Central memory CD8-positive, alpha-beta T cell (primary cell): ENCODE results near the gene CNDP2.

Experiments used
- ATAC-seq: fragments of 150-1000 bp; cut with Tn5 transposase; replicated peaks from 2 replicates; pipeline ENCODE4 v1.10.0; 2022; ENCODE audit warnings: mild to moderate bottlenecking, moderate FRiP score, moderate number of reproducible peaks; ENCODE audit not compliant: poor library complexity, severe bottlenecking; ENCODE audit errors: extremely low read depth
- DNase-seq, 2 donors: peaks; one replicate each; pipeline ENCODE4 v3.0.0; 2021; ENCODE audit warnings: low spot score in 2 of 2
- H3K27ac Mint-ChIP-seq: one replicate; pipeline ENCODE4 v1.8.0; 2022; ENCODE audit warnings: low read depth, mild to moderate bottlenecking, moderate library complexity, mixed read lengths
- H3K27me3 Mint-ChIP-seq: one replicate; pipeline ENCODE4 v1.8.0; 2022; ENCODE audit warnings: mixed read lengths
- H3K36me3 Mint-ChIP-seq: one replicate; pipeline ENCODE4 v1.8.0; 2022; ENCODE audit warnings: mild to moderate bottlenecking, moderate library complexity, mixed read lengths; ENCODE audit not compliant: insufficient read depth
- H3K4me1 Mint-ChIP-seq: one replicate; pipeline ENCODE4 v1.8.0; 2022; ENCODE audit warnings: mixed read lengths
- H3K4me3 Mint-ChIP-seq: one replicate; pipeline ENCODE4 v1.8.0; 2022; ENCODE audit warnings: mild to moderate bottlenecking, moderate library complexity, mixed read lengths
- H3K9me3 Mint-ChIP-seq: one replicate; pipeline ENCODE4 v1.8.0; 2022; ENCODE audit warnings: mixed read lengths

Gene CNDP2

GRCh38 chr18:74478880-74479279 lies 17.3 kb upstream of the CNDP2 start:
- Mint-ChIP-seq H3K36me3 (no peaks in the 10 kb centered on the region), H3K4me1 (no peaks in the 10 kb centered on the region), H3K9me3 (no peaks in the 10 kb centered on the region), H3K27me3 (peaks cover 11% of the 10 kb centered on the region), H3K27ac (no peak overlapping the region), H3K4me3 (no peak overlapping the region)
- no peak for ATAC-seq
- no peak for DNase-seq

DNA sequence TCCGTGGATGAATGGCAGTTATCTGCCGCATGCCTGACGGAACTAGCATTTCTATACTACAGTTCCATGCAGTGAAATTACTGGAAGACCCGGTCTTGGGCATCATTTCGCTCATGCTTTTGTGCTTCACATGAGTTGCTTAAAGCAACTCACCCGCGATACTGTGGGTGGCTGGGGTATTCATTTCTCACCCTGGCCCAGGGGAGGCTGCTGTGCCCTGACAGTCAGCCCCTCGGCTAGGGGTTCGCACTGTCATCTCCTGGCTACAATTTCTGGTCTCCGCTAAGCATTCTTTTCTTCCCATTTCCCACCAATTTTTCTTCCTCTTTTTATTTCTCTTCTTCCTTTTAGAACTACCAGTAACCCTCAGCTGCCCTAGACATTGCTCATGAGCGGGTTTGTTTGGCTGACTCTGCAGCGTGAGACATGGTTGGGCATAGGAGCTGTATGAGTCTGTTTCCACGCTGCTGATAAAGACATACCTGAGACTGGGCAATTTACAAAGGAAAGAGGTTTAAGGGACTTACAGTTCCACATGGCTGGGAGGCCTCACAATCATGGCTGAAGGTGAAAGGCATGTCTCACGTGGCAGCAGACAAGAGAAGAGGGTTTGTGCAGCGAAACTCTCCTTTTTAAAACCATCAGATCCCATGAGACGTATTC lies 16.5 kb upstream of the CNDP2 start:
- Mint-ChIP-seq H3K9me3 (no peaks in the 10 kb centered on the region), H3K36me3 (no peaks in the 10 kb centered on the region)

GRCh38 chr18:74480149-74480651 lies 16.0 kb upstream of the CNDP2 start:
- DNase-seq (no peak), ATAC-seq (no peak)
- Mint-ChIP-seq H3K4me3 (no peak overlapping the region), H3K27ac (no peak overlapping the region), H3K9me3 (no peaks in the 10 kb centered on the region), H3K36me3 (no peaks in the 10 kb centered on the region), H3K4me1 (peaks cover 6% of the 10 kb centered on the region), H3K27me3 (peaks cover 11% of the 10 kb centered on the region)

More for the DNA sequence above, 16.5 kb upstream of the CNDP2 start:
- DNase-seq (no peak), ATAC-seq (no peak)
- H3K4me1 Mint-ChIP-seq: peaks cover 1% of the 10 kb centered on the region
- H3K4me3 Mint-ChIP-seq: no peak overlapping the region
- H3K27me3 Mint-ChIP-seq: peaks cover 11% of the 10 kb centered on the region
- H3K27ac Mint-ChIP-seq: no peak overlapping the region

- Mint-ChIP-seq H3K27me3 (peaks cover 11% of the 10 kb centered on the region), H3K36me3 (no peaks in the 10 kb centered on the region), H3K9me3 (no peaks in the 10 kb centered on the region), H3K4me3 (peak overlapping the region; percentile 36), H3K4me1 (peaks cover 6% of the 10 kb centered on the region), H3K27ac (no peak overlapping the region)
- no peak for DNase-seq
- ATAC-seq: no peak
These were observed 13.5 kb upstream of the CNDP2 start for GRCh38 chr18:74482697-74483096.

DNA sequence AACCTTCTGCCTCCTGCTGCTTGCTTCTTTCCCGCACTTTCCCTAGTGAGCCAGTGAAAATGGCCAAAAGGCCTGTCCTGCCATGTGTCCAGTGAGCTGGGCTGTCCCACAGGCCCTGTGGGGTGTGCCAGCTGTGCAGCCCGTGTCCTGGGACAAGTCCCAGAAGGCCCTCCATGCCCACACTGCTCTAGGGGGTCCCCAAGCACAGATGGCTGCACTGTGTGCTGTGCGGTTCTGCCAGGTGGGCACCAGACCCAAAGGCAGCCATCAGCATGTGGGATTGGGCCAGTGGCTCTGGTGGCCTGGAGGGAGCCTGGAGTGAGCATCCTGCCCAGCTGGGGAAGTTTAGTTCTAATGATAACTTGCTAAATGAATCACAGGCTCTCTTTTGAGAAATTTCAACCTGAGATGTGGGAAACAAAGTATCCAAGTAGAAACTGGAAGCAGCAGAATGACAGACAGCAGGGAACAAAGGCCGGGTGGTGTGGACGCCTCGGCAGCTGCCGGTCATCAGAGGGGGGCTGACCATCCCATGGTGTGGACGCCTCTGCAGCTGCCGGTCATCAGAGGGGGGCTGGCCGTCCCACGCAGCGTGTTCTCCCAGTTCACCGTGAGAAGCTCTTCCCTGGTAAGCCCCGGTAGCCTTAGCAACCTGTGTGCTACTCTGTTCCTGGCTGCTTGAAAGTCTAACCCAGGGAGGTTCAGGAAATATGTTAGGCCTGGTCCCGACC lies 9.9 kb upstream of the CNDP2 start:
- DNase-seq: no peak
- Mint-ChIP-seq H3K36me3 (no peaks in the 10 kb centered on the region), H3K27ac (no peak overlapping the region), H3K4me3 (no peak overlapping the region), H3K9me3 (no peaks in the 10 kb centered on the region), H3K27me3 (no peaks in the 10 kb centered on the region), H3K4me1 (peaks cover 6% of the 10 kb centered on the region)
- ATAC-seq: no peak

- Mint-ChIP-seq H3K4me1 (peaks cover 7% of the 10 kb centered on the region), H3K36me3 (no peaks in the 10 kb centered on the region), H3K9me3 (no peaks in the 10 kb centered on the region), H3K4me3 (no peak overlapping the region), H3K27me3 (no peaks in the 10 kb centered on the region), H3K27ac (no peak overlapping the region)
- ATAC-seq (no peak), DNase-seq (no peak)
These were observed 7.8 kb upstream of the CNDP2 start for GRCh38 chr18:74488354-74488753.

DNA sequence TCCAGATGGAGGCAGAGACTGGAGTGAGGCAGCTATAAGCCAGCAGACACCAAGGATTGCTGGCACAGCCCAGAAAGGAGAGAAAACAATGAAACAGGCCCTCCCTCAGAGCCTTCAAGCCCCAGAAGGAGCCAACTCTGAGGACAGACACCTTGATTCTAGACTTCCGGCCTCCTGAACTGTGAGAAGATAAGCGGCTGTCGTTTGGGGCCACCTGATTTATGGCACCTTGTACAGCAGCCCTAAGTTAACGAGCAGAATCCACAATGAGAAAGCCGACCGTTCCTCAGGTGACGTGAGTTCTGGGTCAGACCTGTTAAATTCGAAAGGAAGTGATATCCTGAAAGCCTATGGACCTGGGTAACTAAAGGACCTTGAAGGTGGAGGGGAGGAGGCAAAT lies 7.3 kb upstream of the CNDP2 start:
- Mint-ChIP-seq H3K27ac (no peak overlapping the region), H3K27me3 (no peaks in the 10 kb centered on the region), H3K4me1 (peaks cover 11% of the 10 kb centered on the region), H3K4me3 (no peak overlapping the region), H3K36me3 (no peaks in the 10 kb centered on the region), H3K9me3 (no peaks in the 10 kb centered on the region)
- DNase-seq (no peak), ATAC-seq (no peak)

DNA sequence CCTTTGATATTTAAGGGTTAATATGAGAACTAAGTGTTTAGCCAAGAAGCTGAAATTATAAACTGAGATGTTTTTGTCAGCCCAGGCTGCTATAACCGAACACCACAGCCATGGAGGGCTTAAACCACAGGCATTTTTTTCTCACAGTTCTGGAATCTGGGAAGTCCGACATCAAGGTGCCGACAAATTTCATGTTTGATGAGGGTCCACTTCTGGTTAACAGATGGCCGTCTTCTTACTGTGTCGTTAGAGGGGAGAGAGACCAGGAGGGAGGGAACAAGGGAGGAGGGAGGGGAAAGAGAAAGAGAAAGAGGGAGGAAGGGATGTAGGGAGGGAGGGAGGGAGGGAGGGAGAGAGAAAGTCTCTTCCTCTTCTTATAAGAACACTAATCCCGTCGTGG lies 6.5 kb upstream of the CNDP2 start:
- ATAC-seq (no peak), DNase-seq (no peak)
- Mint-ChIP-seq H3K4me1 (peaks cover 9% of the 10 kb centered on the region), H3K27ac (no peak overlapping the region), H3K27me3 (no peaks in the 10 kb centered on the region), H3K36me3 (peaks cover 1% of the 10 kb centered on the region), H3K4me3 (no peak overlapping the region), H3K9me3 (no peaks in the 10 kb centered on the region)

DNA sequence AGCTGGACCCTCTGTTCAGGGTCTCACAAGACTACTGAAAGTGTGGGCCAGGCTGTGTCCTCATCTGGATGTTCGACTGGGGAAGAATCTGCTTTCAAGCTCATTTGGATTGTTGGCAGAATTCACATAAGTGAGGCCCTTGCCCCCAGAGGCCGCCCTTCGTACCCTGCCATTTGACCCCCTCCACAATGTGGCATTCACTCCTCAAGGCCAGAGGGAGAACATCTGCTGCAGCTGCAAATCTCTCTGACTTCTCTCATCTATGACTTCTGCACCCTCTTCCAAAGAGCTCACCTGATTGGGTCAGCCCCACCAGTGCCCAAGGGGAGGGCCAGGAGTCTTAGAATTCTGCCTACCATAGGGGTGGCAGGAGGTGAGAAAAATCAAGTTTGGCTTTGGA lies 3.9 kb upstream of the CNDP2 start:
- H3K4me3 Mint-ChIP-seq: no peak overlapping the region
- H3K4me1 Mint-ChIP-seq: peaks cover 19% of the 10 kb centered on the region

GRCh38 chr18:74493689-74494088 lies 2.5 kb upstream of the CNDP2 start:
- Mint-ChIP-seq H3K4me1 (peaks cover 27% of the 10 kb centered on the region), H3K27ac (no peak overlapping the region), H3K36me3 (peaks cover 10% of the 10 kb centered on the region), H3K27me3 (no peaks in the 10 kb centered on the region), H3K4me3 (no peak overlapping the region), H3K9me3 (no peaks in the 10 kb centered on the region)
- ATAC-seq (peak; percentile 72), DNase-seq (peak in 1 of 2 donors; percentile 55)

More for the DNA sequence above, 3.9 kb upstream of the CNDP2 start:
- Mint-ChIP-seq H3K9me3 (no peaks in the 10 kb centered on the region), H3K27me3 (no peaks in the 10 kb centered on the region), H3K27ac (no peak overlapping the region), H3K36me3 (peaks cover 8% of the 10 kb centered on the region)
- DNase-seq (no peak), ATAC-seq (no peak)

- Mint-ChIP-seq H3K27me3 (no peaks in the 10 kb centered on the region), H3K4me1 (peaks cover 34% of the 10 kb centered on the region), H3K9me3 (no peaks in the 10 kb centered on the region), H3K27ac (no peak overlapping the region), H3K4me3 (peak overlapping the region; percentile 7), H3K36me3 (peaks cover 14% of the 10 kb centered on the region)
- no peak for DNase-seq
- ATAC-seq: no peak
These were observed 1.6 kb upstream of the CNDP2 start for GRCh38 chr18:74494514-74494913.

- peaks cover 48% of the 10 kb centered on the region for H3K4me1 Mint-ChIP-seq
- no peaks in the 10 kb centered on the region for H3K9me3 Mint-ChIP-seq
- DNase-seq (peak in 1 of 2 donors; percentile 22), ATAC-seq (no peak)
- H3K4me3 Mint-ChIP-seq: peak overlapping the region; percentile 95
- peaks cover 22% of the 10 kb centered on the region for H3K36me3 Mint-ChIP-seq
- H3K27me3 Mint-ChIP-seq: no peaks in the 10 kb centered on the region
- H3K27ac Mint-ChIP-seq: peak overlapping the region; percentile 93
These were observed 553 bp downstream of the CNDP2 start for GRCh38 chr18:74496508-74497323.
